ENCODE measurements around the gene CHTF8.

The CHTF8 gene

DNA sequence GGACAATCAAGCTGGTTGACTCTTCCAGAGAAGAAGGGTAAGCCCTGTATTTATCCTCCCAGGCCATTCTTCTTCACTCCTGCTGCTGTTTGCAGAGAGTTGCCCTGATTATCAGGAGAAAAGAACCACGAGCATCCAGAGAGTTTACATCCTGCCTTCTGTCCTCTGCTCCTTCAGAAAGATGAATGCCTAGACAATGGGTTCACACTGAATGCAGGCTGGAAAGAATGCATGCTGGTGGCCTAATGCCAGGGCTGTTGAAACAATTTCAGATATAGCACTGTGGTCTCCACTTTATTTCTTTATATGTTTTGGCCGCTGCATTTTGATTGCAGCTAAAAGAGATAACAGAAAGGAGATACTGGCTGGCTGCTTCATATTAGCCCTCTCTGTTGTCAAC, 48.1 kb downstream of the CHTF8 start:
- no peak for DNase-seq

DNA sequence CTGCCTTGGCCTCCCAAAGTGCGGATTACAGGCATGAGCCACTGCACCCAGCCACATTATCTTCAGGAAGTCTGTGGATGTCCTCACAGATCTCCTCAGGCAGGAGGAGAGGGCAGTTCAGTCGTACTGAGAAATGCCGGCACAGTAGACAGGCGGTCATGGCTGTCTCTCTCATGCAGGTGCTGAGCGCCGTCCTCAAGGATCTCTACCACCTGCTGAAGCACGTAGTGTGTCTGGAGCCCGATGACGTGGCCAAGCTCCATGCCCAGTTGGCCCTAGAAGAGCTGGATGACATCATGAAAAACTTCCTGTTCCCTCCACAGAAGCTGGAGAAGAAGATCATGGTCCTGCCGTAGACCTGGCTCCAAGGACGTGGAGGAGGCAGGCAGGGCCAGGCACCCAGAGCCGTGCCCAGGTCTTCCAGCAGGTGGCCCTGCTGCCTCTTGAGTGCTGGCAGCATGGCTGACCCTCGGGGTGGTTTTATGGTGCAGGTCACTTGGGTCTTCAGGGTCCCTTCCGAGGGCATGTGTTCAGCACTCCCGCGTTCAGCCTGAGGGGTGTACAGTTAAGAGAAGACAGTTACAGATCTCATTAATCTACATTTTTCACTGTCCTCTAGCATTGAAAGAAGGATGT, 49.0 kb downstream of the CHTF8 start:
- no peak for DNase-seq

DNA sequence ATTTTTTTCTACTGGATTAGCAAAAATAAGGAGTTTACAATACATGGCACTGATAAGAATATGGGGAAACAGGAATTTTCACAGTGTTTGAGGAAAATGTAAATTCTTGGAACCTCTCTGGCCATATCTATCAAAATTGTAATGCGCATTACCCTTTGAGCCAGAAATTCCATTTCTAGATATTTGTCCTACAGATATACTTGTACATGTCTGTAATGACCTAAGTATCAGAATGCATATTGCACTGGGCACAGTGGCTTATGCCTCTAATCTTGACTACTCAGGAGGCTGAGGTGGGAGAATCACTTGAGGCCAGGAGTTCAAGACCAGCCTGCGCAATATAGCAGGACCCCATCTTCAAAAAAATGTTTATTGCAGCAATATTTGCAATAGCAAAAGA, 52.7 kb downstream of the CHTF8 start:
- no peak for DNase-seq

DNA sequence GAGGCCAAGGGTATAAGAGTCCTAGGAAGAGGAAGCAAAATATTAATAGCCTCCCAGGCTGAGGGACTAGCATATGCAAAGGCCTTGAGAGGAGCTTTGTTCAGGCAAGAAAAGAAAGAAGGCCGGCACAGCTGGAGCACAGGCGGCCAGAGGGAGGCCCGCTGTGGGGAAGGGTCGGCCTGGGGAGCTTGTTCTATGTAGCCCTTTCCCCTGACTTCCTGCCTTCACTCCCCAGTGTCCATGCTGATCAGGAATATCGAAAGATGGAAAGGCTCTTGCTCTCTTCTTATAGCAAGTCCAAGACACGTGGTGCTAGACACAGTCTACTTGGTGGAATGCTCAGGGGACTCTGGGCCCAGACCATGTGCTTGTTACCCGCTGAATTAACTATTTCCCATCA, 54.3 kb downstream of the CHTF8 start:
- DNase-seq: no peak

DNA sequence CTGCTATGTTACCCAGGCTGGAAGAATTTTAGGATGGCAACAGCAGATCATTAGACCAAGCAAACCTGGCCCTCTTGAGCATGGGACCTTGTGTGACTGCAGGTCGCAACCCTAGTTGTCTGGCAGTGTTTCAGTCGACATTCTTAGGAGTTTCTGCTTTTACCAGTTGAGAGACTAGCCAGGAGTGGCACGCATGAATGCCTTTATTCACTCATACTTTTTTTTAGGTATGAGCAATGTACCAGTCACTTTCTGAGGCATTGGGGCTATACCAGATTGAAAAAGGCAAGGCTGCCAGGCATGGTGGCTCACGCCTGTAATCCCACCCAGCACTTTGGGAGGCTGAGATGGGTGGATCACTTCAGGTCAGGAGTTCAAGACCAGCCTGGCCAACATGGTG, 55.1 kb downstream of the CHTF8 start:
- no peak for DNase-seq

DNA sequence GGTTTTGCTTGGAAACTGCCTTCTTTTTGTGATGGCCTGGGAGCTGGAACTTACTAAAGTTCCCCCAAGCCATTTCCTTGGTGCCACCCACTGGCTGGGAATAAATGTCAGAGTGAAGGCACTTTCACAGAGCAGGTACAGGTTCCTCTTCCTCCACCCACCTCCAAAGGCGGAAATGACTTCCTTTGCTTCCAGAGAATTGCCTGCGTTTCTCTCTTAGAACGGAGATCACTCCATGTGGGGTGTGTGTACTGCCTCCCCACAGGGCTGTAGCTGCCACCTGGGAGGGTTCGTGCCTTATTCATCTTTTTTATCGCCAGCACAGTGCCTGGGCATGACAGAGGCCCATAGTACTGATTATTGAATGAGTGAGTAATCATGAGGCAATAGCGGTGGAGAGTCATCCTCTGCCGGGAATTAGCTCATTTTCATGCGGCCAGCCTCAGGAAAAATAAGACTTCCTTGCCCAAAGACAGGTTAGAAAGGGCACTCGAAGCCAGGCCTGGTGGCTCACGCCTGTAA, 59.1 kb downstream of the CHTF8 start:
- DNase-seq: no peak

DNA sequence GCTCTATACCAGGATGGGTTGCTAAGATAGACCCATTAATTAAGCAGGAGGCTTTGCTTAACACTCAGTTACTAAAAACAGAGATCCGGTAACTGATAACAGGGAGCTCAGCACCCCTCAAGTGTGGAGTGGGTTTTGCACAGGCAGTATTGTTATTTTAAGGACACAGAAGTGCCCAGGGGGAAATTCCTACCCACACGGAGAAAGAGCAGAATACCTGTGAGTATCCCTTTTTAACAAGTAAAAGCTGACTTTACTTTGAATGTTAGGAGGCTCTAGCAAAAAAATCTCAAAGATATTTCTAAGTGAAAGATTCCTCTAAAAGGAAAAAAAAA, 59.8 kb downstream of the CHTF8 start:
- no peak for DNase-seq

DNA sequence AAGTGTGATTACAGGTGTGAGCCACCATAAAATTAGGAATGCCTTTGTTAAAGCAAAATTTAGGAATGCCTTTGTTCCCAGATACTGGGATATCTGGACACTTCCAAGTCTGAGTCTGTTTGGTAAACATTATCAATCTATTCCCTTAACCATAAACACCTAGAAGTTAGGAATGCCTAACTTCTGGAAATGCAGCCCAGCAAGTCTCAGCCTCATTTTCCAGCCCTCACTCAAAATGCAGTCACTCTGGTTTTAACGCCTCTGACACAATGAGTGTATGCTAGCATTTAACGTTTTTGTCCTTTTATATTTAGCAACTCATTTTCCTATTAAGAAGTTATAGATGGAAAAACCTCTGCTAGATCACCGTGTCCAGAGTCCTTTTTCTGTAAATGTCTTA, 61.4 kb downstream of the CHTF8 start:
- DNase-seq: no peak

DNA sequence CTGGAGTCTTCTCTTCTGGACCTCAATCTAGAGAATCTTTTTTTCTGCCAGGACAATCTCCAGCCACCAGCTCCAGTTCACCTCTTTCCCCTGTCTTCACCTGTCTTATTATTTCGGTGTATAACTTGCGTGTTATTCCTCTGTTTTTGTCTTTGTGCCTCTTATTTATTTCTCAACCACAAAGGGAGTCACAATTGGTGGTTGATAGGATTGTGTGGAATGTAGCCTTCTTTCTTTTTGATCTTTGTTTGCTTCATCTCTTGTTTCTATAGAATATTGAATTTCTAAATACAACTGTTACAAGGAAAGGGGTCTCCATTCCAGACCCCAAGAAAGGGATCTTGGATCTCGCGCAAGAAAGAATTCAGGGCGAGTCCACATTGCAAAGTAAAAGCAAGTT, 62.9 kb downstream of the CHTF8 start:
- no peak for DNase-seq
